Activated CD8-positive, alpha-beta memory T cell treated with anti-CD3 and anti-CD28 coated beads for 48 hours (primary cell): ENCODE measurements around the gene RAB6A.
"Not testable (repeated sequence)": the region's sequence is repeated elsewhere in the genome, so short reads cannot be mapped to it uniquely, and the experiment has no call there.

Experiments
- DNase-seq, 3 experiments: peaks; one replicate each; pipeline ENCODE4 v3.0.0-alpha.2; 2020; ENCODE audit warnings: low read depth in 2 of 3, low spot score in 2 of 3

The RAB6A gene

GRCh38 chr11:73760679-73761402 is at the start of gene RAB6A:
RAB6A (minus strand) TSS chr11:73761074; CDS start chr11:73760635, 439 bp downstream.
- DNase-seq, result peak; percentile 92 to 99 (median 94)

- no peak for DNase-seq
These were observed 49.8 kb upstream of the RAB6A start for GRCh38 chr11:73810637-73811036.

GRCh38 chr11:73808052-73808451 is 47.2 kb upstream of the RAB6A start:
- no peak for DNase-seq

GRCh38 chr11:73804712-73805111 is 43.8 kb upstream of the RAB6A start:
- DNase-seq, result no peak

- DNase-seq, result no peak
These were observed 40.3 kb upstream of the RAB6A start for GRCh38 chr11:73801136-73801535.

- no peak for DNase-seq
These were observed 39.5 kb upstream of the RAB6A start for GRCh38 chr11:73800276-73800806.

- DNase-seq, result no peak
These were observed 36.6 kb upstream of the RAB6A start for GRCh38 chr11:73797457-73797856.

- DNase-seq, result no peak
These were observed 35.2 kb upstream of the RAB6A start for GRCh38 chr11:73795925-73796632.

- DNase-seq, result no peak
These were observed 31.7 kb upstream of the RAB6A start for GRCh38 chr11:73792584-73792983.

- no peak for DNase-seq
These were observed 28.4 kb upstream of the RAB6A start for GRCh38 chr11:73789279-73789670.

- DNase-seq, result peak; percentile 64 to 81 (median 80)
These were observed 27.0 kb upstream of the RAB6A start, which contains the start of gene MRPL48 for GRCh38 chr11:73787643-73788558. MRPL48 (plus strand) TSS chr11:73787874; CDS start chr11:73787972, 98 bp downstream.

- peak in 1 of 3 experiments; percentile 3 for DNase-seq
These were observed 26.3 kb upstream of the RAB6A start for GRCh38 chr11:73787051-73787642.

GRCh38 chr11:73785467-73785866 is 24.6 kb upstream of the RAB6A start:
- not testable (repeated sequence) for DNase-seq

- no peak for DNase-seq
These were observed 23.9 kb upstream of the RAB6A start for GRCh38 chr11:73784734-73785133.

GRCh38 chr11:73784080-73784634 is 23.3 kb upstream of the RAB6A start:
- DNase-seq, result no peak

GRCh38 chr11:73783483-73784020 is 22.7 kb upstream of the RAB6A start:
- no peak for DNase-seq

GRCh38 chr11:73781303-73781702 is 20.4 kb upstream of the RAB6A start:
- no peak for DNase-seq

- DNase-seq, result peak; percentile 86 to 94 (median 89)
These were observed 18.4 kb upstream of the RAB6A start for GRCh38 chr11:73779084-73779902.

- DNase-seq, result not testable (repeated sequence)
These were observed 9.9 kb upstream of the RAB6A start for GRCh38 chr11:73770811-73771210.
